K562 (cell line): ENCODE measurements around the gene PA2G4. TPM values are rescaled to one million over a fixed set of nuclear protein-coding genes. Genes with fewer than 3 reads are reported as not detected.

Experiments
- ESRRB ChIP-seq: fragments of 250-450 bp; sonication (Bioruptor Pico); IDR thresholded peaks from 2 replicates; pipeline ENCODE4 v1.5.0; 2020; ENCODE audit warnings: mild to moderate bottlenecking, moderate library complexity, borderline replicate concordance
- ETV5 ChIP-seq: sonication (generic); formaldehyde crosslinking; IDR thresholded peaks from 2 replicates; pipeline ENCODE4 v1.4.0; 2020; ENCODE audit warnings: low read depth, mild to moderate bottlenecking, missing genetic modification reagents
- HCFC1 ChIP-seq: IDR thresholded peaks from 2 replicates; pipeline ENCODE4 v1.6.1; 2012; ENCODE audit warnings: low read depth, low read length, improper control_type of control experiment
- PHB2 ChIP-seq: fragments of 450-650 bp; IDR thresholded peaks from 2 replicates; pipeline ENCODE4 v1.6.1; 2017; ENCODE audit warnings: low read depth
- PRMT5 ChIP-seq: sonication (generic); formaldehyde crosslinking; IDR thresholded peaks from 2 replicates; pipeline ENCODE4 v1.5.0; 2020; ENCODE audit warnings: missing genetic modification reagents
- RAD51 ChIP-seq: fragments of 450-650 bp; IDR thresholded peaks from 2 replicates; pipeline ENCODE4 v1.7.1; 2016; ENCODE audit warnings: low read depth, mild to moderate bottlenecking, borderline replicate concordance
- RFX1 ChIP-seq: fragments of 450-650 bp; IDR thresholded peaks from 2 replicates; pipeline ENCODE4 v1.6.1; 2016; ENCODE audit warnings: mild to moderate bottlenecking, moderate library complexity
- TEAD1 ChIP-seq, 2 experiments: fragments of 450-650 bp in 1 of 2; sonication (generic) in 1 of 2; formaldehyde crosslinking; IDR thresholded peaks; 2 replicates each; pipeline versions ENCODE4 v1.4.0 to v1.8.0; 2020 to 2022; ENCODE audit warnings: mild to moderate bottlenecking in 2 of 2, missing genetic modification reagents in 1 of 2
- WHSC1 ChIP-seq: IDR thresholded peaks from one replicate; pipeline ENCODE4 v1.6.1; 2012; ENCODE audit warnings: low read length, control low read depth, inconsistent platforms
- YY1 ChIP-seq, 3 experiments: IDR thresholded peaks; 2 replicates each; pipeline ENCODE4 v1.6.1; 2011; ENCODE audit warnings: low read length in 2 of 3, mild to moderate bottlenecking in 2 of 3, moderate library complexity in 2 of 3, borderline replicate concordance in 1 of 3, control low read depth in 1 of 3, low read depth in 1 of 3; ENCODE audit not compliant: insufficient read depth in 3 of 3, insufficient replicate concordance in 2 of 3, control insufficient read depth in 1 of 3, insufficient read length in 1 of 3; ENCODE audit errors: extremely low read depth in 1 of 3
- ZNF707 ChIP-seq: fragments of 250-450 bp; sonication (Bioruptor Pico); conservative IDR thresholded peaks from 2 replicates; pipeline ENCODE4 v1.8.0; 2022; ENCODE audit warnings: inconsistent platforms, mild to moderate bottlenecking, moderate library complexity
- polyA plus RNA-seq, 8 experiments: library from polyadenylated mRNA; depleted of rRNA in 4 of 8; stranded (reverse) in 5 of 8; unstranded in 3 of 8; fragments of >200 nt; fragmentation: Nextera tagmentation in 2 of 8; fragmentation: Illumina TruSeq in 1 of 8; extraction: Ambion mirVana in 2 of 8; extraction: Trizol in 1 of 8; gene quantifications; 2 replicates each; pipeline versions ENCODE4 v1.2.1 to v1.2.3, GENCODE V29; 2011 to 2014; ENCODE audit warnings: inconsistent platforms in 1 of 8, missing spikeins in 1 of 8
- total RNA-seq, 7 experiments: library from RNA; depleted of rRNA in 6 of 7; stranded (reverse); fragments of >200 nt in 6 of 7; fragmentation: Illumina TruSeq in 2 of 7; extraction: Trizol in 2 of 7; gene quantifications; 2 replicates each; pipeline versions ENCODE4 v1.2.1 to v1.2.3, GENCODE V29; 2011 to 2021; ENCODE audit warnings: low replicate concordance in 1 of 7
- TF ChIP-seq, protein P1 (sequence below): sonication (generic); formaldehyde crosslinking; IDR thresholded peaks from 2 replicates; pipeline ENCODE4 v1.9.0; 2022; ENCODE audit warnings: mild to moderate bottlenecking, missing genetic modification reagents
- TF ChIP-seq, protein P2 (sequence below): fragments of 450-650 bp; IDR thresholded peaks from 2 replicates; pipeline ENCODE4 v1.6.1; 2017; ENCODE audit warnings: antibody characterized with exemption, mild to moderate bottlenecking
- TF ChIP-seq, protein P3 (sequence below), 2 experiments: fragments of 450-650 bp; conservative IDR thresholded peaks; 2 replicates each; pipeline ENCODE4 v1.6.1; 2017; ENCODE audit warnings: mild to moderate bottlenecking in 2 of 2, moderate library complexity in 2 of 2
- TF ChIP-seq, protein P4 (sequence below): IDR thresholded peaks from 2 replicates; pipeline ENCODE4 v1.6.1; 2014; ENCODE audit warnings: antibody characterized with exemption
- TF ChIP-seq, protein P5 (sequence below), 2 experiments: fragments of 450-650 bp; IDR thresholded peaks; 2 replicates each; pipeline ENCODE4 v1.6.1; 2016

The PA2G4 gene
- total and polyA plus RNA-seq, 9 of the 15 experiments (the other 6 are each of a cell fraction or from before 2014, with no cell fraction given): 230 to 925 (median 638) TPM

DNA sequence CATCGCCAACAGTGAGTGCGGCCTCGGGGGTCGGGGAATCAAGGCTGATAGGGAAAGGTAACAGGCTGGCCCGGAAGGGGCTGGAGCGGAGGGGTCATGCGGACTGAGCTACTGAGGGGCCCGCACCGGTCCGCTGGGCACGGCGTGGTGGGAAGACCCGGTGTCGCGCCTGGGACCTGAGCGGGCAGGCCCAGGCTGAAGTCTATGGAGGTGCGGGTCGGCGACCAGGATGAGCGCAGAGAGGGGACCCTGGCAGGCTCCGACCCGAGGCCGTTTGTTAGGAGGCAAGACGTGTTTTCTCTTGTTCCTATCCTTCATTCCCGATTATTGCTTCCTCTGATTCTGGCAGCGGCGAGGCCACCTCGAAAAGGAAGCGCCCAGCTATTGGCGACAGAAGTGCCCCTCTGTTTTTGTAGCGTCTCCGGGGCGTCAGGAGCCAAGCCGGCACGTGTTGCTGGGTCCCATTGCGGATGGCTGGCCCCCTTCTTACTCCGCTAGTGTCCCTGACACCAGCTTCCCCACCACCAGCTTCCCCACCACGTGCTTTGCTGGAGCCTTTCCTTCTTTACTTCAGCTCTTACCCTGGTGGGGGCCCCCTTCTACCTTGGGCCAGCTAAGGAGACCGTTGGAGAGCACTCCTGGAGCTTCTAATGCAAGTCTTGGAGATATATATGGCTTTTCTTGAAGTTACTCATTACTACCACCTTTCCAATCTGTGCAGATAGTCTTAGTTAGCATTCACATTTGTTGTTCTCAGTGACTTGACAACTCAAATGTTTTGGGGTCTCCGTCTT lies 653 bp downstream of the PA2G4 start (continued):
- TF ChIP-seq ZNF707 (CRISPR knock-in tag) (0 out of 2 replicates have a peak, but pooled peaks have one; percentile 14), PRMT5 (CRISPR knock-in tag) (0 out of 2 replicates have a peak, but pooled peaks have one; percentile 24), ETV5 (0 out of 2 replicates have a peak, but pooled peaks have one; percentile 3), PHB2 (no peak), WHSC1 (no peak), ESRRB (CRISPR knock-in tag) (no peak), RAD51 (peak; percentile 53; the same call in 1 of the 2 replicates), TEAD1 (CRISPR knock-in tag; IDR thresholded peaks at IDR 0.05) (peak in 1 of 2 experiments; percentile 55; a peak in 1 of 4 replicates), RFX1 (no peak), YY1 (IDR thresholded peaks at IDR 0.05; ENCODE audit: borderline replicate concordance in 1 of 3, control insufficient read depth in 1 of 3, extremely low read depth in 1 of 3, insufficient read depth in 3 of 3, insufficient read length in 1 of 3, insufficient replicate concordance in 2 of 3, low read depth in 1 of 3, low read length in 2 of 3) (no peak), HCFC1 (no peak)
- TF ChIP-seq, protein P1, sequence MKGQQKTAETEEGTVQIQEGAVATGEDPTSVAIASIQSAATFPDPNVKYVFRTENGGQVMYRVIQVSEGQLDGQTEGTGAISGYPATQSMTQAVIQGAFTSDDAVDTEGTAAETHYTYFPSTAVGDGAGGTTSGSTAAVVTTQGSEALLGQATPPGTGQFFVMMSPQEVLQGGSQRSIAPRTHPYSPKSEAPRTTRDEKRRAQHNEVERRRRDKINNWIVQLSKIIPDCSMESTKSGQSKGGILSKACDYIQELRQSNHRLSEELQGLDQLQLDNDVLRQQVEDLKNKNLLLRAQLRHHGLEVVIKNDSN (CRISPR knock-in tag): peak; percentile 71
- TF ChIP-seq, protein P2, sequence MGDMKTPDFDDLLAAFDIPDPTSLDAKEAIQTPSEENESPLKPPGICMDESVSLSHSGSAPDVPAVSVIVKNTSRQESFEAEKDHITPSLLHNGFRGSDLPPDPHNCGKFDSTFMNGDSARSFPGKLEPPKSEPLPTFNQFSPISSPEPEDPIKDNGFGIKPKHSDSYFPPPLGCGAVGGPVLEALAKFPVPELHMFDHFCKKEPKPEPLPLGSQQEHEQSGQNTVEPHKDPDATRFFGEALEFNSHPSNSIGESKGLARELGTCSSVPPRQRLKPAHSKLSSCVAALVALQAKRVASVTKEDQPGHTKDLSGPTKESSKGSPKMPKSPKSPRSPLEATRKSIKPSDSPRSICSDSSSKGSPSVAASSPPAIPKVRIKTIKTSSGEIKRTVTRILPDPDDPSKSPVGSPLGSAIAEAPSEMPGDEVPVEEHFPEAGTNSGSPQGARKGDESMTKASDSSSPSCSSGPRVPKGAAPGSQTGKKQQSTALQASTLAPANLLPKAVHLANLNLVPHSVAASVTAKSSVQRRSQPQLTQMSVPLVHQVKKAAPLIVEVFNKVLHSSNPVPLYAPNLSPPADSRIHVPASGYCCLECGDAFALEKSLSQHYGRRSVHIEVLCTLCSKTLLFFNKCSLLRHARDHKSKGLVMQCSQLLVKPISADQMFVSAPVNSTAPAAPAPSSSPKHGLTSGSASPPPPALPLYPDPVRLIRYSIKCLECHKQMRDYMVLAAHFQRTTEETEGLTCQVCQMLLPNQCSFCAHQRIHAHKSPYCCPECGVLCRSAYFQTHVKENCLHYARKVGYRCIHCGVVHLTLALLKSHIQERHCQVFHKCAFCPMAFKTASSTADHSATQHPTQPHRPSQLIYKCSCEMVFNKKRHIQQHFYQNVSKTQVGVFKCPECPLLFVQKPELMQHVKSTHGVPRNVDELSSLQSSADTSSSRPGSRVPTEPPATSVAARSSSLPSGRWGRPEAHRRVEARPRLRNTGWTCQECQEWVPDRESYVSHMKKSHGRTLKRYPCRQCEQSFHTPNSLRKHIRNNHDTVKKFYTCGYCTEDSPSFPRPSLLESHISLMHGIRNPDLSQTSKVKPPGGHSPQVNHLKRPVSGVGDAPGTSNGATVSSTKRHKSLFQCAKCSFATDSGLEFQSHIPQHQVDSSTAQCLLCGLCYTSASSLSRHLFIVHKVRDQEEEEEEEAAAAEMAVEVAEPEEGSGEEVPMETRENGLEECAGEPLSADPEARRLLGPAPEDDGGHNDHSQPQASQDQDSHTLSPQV: peak; percentile 65
- TF ChIP-seq, protein P3, sequence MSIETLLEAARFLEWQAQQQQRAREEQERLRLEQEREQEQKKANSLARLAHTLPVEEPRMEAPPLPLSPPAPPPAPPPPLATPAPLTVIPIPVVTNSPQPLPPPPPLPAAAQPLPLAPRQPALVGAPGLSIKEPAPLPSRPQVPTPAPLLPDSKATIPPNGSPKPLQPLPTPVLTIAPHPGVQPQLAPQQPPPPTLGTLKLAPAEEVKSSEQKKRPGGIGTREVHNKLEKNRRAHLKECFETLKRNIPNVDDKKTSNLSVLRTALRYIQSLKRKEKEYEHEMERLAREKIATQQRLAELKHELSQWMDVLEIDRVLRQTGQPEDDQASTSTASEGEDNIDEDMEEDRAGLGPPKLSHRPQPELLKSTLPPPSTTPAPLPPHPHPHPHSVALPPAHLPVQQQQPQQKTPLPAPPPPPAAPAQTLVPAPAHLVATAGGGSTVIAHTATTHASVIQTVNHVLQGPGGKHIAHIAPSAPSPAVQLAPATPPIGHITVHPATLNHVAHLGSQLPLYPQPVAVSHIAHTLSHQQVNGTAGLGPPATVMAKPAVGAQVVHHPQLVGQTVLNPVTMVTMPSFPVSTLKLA (conservative IDR thresholded peaks at IDR 0.05): peak; percentile 92 to 95
- TF ChIP-seq, protein P4, sequence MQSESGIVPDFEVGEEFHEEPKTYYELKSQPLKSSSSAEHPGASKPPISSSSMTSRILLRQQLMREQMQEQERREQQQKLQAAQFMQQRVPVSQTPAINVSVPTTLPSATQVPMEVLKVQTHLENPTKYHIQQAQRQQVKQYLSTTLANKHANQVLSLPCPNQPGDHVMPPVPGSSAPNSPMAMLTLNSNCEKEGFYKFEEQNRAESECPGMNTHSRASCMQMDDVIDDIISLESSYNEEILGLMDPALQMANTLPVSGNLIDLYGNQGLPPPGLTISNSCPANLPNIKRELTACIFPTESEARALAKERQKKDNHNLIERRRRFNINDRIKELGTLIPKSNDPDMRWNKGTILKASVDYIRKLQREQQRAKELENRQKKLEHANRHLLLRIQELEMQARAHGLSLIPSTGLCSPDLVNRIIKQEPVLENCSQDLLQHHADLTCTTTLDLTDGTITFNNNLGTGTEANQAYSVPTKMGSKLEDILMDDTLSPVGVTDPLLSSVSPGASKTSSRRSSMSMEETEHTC: peak; percentile 47; the same call in 1 of the 2 replicates
- TF ChIP-seq, protein P5, sequence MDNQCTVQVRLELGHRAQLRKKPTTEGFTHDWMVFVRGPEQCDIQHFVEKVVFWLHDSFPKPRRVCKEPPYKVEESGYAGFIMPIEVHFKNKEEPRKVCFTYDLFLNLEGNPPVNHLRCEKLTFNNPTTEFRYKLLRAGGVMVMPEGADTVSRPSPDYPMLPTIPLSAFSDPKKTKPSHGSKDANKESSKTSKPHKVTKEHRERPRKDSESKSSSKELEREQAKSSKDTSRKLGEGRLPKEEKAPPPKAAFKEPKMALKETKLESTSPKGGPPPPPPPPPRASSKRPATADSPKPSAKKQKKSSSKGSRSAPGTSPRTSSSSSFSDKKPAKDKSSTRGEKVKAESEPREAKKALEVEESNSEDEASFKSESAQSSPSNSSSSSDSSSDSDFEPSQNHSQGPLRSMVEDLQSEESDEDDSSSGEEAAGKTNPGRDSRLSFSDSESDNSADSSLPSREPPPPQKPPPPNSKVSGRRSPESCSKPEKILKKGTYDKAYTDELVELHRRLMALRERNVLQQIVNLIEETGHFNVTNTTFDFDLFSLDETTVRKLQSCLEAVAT (IDR thresholded peaks at IDR 0.05): 0 out of 4 replicates have a peak, but pooled peaks of 1 of the 2 experiments have one; percentile 55
